ENCODE results near the gene FGFRL1.

GRCh38 chr4:1052231-1052671, 40.8 kb downstream of the FGFRL1 start:
- TF ChIP-seq CTCF (IDR thresholded peaks at IDR 0.05; ENCODE audit: low read depth, low read length, poor library complexity, severe bottlenecking) (no peak), EZH2phosphoT487 (IDR thresholded peaks at IDR 0.05; ENCODE audit: borderline replicate concordance, low read length) (no peak)
